Measurements from ENCODE around the gene DNAJC16.

- TF ChIP-seq REST (IDR thresholded peaks at IDR 0.05) (no peak), CTCF (IDR thresholded peaks at IDR 0.05; ENCODE audit: low read depth, low read length, missing input control) (no peak), ATF3 (IDR thresholded peaks at IDR 0.05) (no peak), RAD21 (IDR thresholded peaks at IDR 0.05) (no peak), YY1 (IDR thresholded peaks at IDR 0.05) (no peak), RXRA (IDR thresholded peaks at IDR 0.05) (no peak), JUND (IDR thresholded peaks at IDR 0.05) (no peak), GABPA (IDR thresholded peaks at IDR 0.05 in 1 of 2, conservative IDR thresholded peaks at IDR 0.05 in 1 of 2) (no peak), ZBTB33 (IDR thresholded peaks at IDR 0.05) (no peak), MAX (IDR thresholded peaks at IDR 0.05) (no peak), SP1 (IDR thresholded peaks at IDR 0.05) (no peak), EGR1 (IDR thresholded peaks at IDR 0.05; ENCODE audit: low read depth in 2 of 2) (no peak), TAF1 (conservative IDR thresholded peaks at IDR 0.05) (no peak), NR2F2 (IDR thresholded peaks at IDR 0.05) (no peak)
Measured at GRCh38 chr1:15578921-15579682, 52.5 kb downstream of the DNAJC16 start.
